Heart left ventricle (tissue), 13 donors: ENCODE results near the gene FRA10AC1.

Experiments used
- POLR2A ChIP-seq, 2 donors: fragments of 450-650 bp; IDR thresholded peaks; one replicate each; pipeline ENCODE4 v1.6.1; 2017; ENCODE audit warnings: antibody characterized with exemption in 2 of 2, mild to moderate bottlenecking in 2 of 2, moderate library complexity in 2 of 2
- TF ChIP-seq, protein P1 (sequence below), 12 donors: fragments of 200-600 bp; sonication (generic) in 4 of 12; IDR thresholded peaks; one replicate each; pipeline versions ENCODE4 v1.5.0 to v1.8.0; 2018 to 2022; ENCODE audit warnings: antibody characterized with exemption in 12 of 12, mild to moderate bottlenecking in 5 of 12
- donor health status: ischemic (EF 13 %, LVEDD 7.1; RV severe dilation, severe dysfunction).
- donor health status: DM: no; HTN: yes; CAD: no.
- donor health status: DM: no; HTN: no; CAD: no.
- donor health status: ischemic (EF 25% LVEDD 6.9; RV normal size, moderate dysfunction).
- donor health status: ischemic (EF 25% LVEDD 5.7; RV mildly dilated, moderate dysfunction).
- donor health status: ischemic (EF 35%, LVEDD 5.7; RV mildly dilated, moderate dysfunction).
- donor health status: nonischemic (EF 11% LVEDD 7.7; RV severe dilation, severe dysfunction).
- donor health status: DM: yes; HTN: yes; CAD: no.
- donor health status: PGD.
- donor health status: ischemic (EF 29% LVEDD 5.4; RV normal size, mild dysfunction).
- donor health status: nonischemic (EF 23%, LVEDD 6.1; RV moderate dilation, normal function).

DNA sequence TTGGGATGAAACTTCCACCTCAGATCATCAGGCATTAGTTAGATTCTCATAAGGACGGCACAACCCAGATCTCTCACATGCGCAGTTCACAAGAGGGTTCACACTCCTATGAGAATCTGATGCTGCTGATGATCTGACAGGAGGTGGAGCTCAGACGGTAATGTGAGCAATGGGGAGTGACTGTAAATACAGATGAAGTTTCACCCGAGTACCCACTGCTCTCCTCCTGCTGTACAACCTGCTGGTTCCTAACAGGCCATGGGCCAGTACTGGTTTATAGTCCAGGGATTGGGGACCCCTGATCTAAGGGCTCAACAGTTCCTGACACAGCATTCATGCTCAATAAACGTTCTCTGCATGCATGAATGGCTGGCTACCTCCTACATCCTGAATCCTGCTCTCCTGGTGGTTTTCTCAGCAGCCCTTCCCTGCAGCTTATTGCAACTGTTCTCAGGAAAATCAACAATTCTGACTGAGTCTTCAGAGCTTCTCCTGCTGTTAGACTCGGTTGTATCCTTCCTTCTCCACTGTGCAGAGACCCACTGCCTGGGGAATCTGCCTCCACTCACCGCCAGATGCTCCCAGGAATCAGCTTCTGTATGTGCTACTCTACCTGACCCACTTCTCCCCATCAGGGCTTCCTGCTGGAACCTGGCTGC is 72.6 kb downstream of the FRA10AC1 start:
- TF ChIP-seq, protein P1, sequence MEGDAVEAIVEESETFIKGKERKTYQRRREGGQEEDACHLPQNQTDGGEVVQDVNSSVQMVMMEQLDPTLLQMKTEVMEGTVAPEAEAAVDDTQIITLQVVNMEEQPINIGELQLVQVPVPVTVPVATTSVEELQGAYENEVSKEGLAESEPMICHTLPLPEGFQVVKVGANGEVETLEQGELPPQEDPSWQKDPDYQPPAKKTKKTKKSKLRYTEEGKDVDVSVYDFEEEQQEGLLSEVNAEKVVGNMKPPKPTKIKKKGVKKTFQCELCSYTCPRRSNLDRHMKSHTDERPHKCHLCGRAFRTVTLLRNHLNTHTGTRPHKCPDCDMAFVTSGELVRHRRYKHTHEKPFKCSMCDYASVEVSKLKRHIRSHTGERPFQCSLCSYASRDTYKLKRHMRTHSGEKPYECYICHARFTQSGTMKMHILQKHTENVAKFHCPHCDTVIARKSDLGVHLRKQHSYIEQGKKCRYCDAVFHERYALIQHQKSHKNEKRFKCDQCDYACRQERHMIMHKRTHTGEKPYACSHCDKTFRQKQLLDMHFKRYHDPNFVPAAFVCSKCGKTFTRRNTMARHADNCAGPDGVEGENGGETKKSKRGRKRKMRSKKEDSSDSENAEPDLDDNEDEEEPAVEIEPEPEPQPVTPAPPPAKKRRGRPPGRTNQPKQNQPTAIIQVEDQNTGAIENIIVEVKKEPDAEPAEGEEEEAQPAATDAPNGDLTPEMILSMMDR (IDR thresholded peaks at IDR 0.05), result no peak
- no peak for TF ChIP-seq POLR2A (IDR thresholded peaks at IDR 0.05)
